Measurements from ENCODE around the gene A3GALT2.

The A3GALT2 gene

DNA sequence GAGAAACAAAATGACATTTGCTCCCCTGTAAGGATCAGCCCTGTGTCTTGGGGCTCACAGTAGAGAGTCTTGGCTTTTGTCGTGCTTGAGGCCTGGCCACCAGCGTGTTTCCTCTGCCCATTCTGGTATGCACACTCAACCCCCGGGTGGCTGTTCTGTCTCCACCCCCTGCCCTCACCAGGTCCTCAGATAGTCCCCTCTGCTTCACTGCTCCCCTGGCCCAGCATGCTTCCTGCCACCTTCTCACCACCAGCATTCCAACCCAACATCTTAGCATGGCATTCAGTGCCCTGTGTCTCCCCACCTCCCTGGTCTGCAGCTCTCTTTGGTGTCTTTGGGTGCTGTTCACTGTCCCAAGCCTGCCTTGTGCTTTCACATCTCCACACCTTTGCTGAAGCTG lies 48.4 kb downstream of the A3GALT2 start:
- DNase-seq (ENCODE audit: low spot score) = no peak

GRCh38 chr1:33271666-33272505 lies 49.0 kb downstream of the A3GALT2 start:
- no peak for DNase-seq (ENCODE audit: low spot score)

- no peak for DNase-seq (ENCODE audit: low spot score)
Observed at GRCh38 chr1:33270808-33271465, 50.0 kb downstream of the A3GALT2 start.

DNA sequence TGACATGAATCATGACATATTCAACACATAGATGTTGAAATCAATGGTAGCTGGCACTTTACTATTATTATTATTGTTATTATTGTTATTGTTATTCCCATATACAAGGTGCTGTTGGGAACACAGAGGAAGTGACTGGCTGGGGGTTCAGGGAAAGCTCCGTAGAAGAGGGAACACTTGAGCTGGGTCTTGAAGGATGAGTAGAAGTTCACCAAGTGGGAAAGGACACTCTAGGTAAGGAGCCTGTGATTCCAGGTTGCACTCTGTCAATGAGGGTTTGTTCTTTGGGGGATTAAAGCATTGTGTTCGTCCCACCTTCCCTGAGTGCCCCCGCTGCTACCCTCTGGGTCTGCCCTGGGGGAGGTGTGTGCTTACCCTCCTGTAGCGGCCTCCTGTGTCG lies 50.5 kb downstream of the A3GALT2 start:
- no peak for DNase-seq (ENCODE audit: low spot score)

- no peak for DNase-seq (ENCODE audit: low spot score)
Observed at GRCh38 chr1:33269621-33270020, 51.3 kb downstream of the A3GALT2 start.

- DNase-seq (ENCODE audit: low spot score) = peak; percentile 35
Observed at GRCh38 chr1:33268927-33269610, 51.8 kb downstream of the A3GALT2 start.

GRCh38 chr1:33268457-33268856 lies 52.4 kb downstream of the A3GALT2 start:
- DNase-seq (ENCODE audit: low spot score) = no peak

DNA sequence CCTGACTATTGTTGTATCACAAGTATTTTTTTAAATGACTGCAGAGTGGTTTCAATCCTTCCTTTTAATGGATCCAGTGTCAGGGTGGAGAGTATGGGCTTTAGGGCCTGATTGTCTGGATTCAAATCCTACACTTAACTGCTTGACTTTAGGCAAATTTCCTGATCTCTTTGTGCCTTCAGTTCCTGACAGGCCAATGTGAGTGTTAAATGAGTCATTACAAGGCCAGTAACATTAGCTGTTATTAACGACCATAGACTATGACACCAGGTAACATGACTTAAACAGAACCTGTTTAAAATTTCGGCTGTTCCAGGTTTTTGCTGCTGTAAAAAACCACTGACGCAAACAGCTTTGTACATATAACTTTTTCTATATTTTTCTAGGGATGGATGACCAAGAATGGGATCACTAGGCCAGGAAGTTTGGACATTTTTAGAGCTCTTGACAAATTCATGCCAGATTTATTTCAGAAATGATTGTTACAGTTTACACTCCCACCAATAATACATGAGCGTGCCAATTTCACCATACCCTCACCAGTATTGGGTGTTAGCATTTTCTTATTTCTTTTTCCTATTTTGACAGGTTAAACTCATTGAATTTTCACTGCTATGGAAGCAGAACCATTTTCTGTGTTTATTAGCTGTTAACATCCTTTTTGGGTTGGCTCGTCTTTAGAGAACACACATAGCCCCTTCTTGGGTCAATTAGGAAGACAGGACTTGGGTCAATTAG lies 53.3 kb downstream of the A3GALT2 start:
- DNase-seq (ENCODE audit: low spot score) = no peak

DNA sequence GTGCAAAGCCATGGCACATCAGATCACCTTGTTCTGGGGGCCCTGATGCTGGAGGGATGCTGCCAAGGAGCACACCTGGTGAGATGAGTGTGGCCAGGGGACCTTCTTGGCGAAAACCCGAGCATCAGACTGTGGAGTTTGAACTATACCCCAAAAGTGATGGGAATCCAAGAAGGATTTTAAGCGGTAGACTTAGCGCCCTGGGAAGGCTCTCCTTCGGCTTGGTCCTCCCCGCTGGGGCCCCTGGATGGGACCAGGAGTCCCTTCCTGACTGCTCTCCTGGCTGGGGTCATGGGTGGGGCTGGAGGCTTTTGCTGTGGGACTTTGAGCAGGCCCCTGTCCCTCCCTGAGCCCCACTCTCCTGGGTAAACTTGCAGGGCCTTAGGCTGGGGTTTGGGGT lies 54.1 kb downstream of the A3GALT2 start:
- no peak for DNase-seq (ENCODE audit: low spot score)

GRCh38 chr1:33265780-33266605 lies 54.9 kb downstream of the A3GALT2 start:
- no peak for DNase-seq (ENCODE audit: low spot score)

- no peak for DNase-seq (ENCODE audit: low spot score)
Observed at GRCh38 chr1:33263890-33264504, 56.9 kb downstream of the A3GALT2 start.

DNA sequence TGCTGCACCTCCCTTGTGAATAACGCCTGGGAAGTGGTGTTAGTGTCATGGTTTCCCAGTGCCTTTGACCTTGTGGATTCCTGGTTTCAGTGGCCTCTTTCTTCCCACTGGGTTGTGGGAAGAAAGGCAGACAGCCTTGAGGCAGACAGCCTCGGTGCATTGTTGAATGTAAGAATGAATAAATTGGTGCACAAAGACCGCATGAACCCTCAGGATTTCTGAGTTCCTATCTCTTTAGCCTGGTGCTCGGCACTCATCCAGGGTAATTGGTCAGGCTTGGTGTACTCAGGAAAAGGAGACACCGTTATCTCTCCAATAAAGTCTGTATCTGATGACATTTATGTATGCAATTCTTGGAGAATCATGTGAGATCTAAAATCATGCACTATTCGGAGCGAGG lies 59.6 kb downstream of the A3GALT2 start:
- DNase-seq (ENCODE audit: low spot score) = no peak

- DNase-seq (ENCODE audit: low spot score) = no peak
Observed at GRCh38 chr1:33260439-33260838, 60.5 kb downstream of the A3GALT2 start.

- DNase-seq (ENCODE audit: low spot score) = no peak
Observed at GRCh38 chr1:33259879-33260278, 61.0 kb downstream of the A3GALT2 start.

DNA sequence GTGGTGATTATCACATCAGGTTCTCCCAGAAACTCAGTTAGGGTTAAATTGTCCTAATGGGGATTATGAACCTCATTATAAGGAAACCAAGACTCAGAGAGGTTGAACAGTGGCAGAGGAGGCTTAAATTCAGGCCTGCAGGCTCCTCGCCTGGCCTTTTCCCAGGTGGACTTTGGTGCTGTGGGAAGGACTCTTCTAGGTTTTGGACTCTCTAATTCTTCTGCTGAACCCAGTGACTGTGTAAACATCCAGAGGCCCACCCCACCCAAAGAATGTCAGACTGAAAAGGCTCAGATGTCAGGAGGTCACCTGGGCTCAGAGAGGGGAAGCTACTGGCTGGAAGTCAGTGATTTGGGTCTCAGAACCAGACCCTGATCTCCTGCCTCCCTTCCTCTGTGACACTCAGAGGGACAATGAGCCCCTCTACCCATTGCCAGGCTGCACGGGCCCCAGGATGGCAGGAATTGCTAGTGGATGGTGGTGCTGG lies 62.1 kb downstream of the A3GALT2 start:
- DNase-seq (ENCODE audit: low spot score) = no peak

- DNase-seq (ENCODE audit: low spot score) = no peak
Observed at GRCh38 chr1:33257772-33258712, 62.9 kb downstream of the A3GALT2 start.

- no peak for DNase-seq (ENCODE audit: low spot score)
Observed at GRCh38 chr1:33257207-33257771, 63.6 kb downstream of the A3GALT2 start.

All from AG08395 (cell line).